Ovary (tissue), 9 donors: ENCODE measurements around the gene REG3A. TPM values are rescaled to one million over a fixed set of nuclear protein-coding genes. Genes with fewer than 3 reads are reported as not detected.

Experiments used
- DNase-seq, 5 donors: peaks; one replicate each; pipeline ENCODE4 v3.0.0-alpha.2; 2019 to 2020
- H3K27ac ChIP-seq, 2 donors: fragments of 200-600 bp; one replicate each; pipeline versions ENCODE4 v1.5.1 to v1.8.0; 2019 to 2022
- H3K27me3 ChIP-seq: fragments of 200-600 bp; one replicate; pipeline ENCODE4 v1.8.0; 2022
- H3K36me3 ChIP-seq: fragments of 200-600 bp; sonication (generic); one replicate; pipeline ENCODE4 v1.5.1; 2019
- H3K4me1 ChIP-seq: one replicate; pipeline ENCODE4 v1.8.1; 2013; ENCODE audit warnings: mild to moderate bottlenecking, moderate library complexity; ENCODE audit not compliant: insufficient read depth
- H3K4me3 ChIP-seq: fragments of 200-600 bp; sonication (generic); one replicate; pipeline ENCODE4 v1.5.1; 2017
- H3K9me3 ChIP-seq, 2 donors: fragments of 200-600 bp in 1 of 2; sonication (generic) in 1 of 2; one replicate each; pipeline versions ENCODE4 v1.5.1 to v1.8.1; 2013 to 2019; ENCODE audit warnings: mild to moderate bottlenecking in 1 of 2, moderate library complexity in 1 of 2
- CTCF ChIP-seq, 3 donors: fragments of 450-650 bp in 2 of 3; fragments of 200-600 bp in 1 of 3; IDR thresholded peaks; one replicate each; pipeline versions ENCODE4 v1.5.1 to v1.8.0; 2016 to 2022; ENCODE audit warnings: antibody characterized with exemption in 3 of 3, mild to moderate bottlenecking in 1 of 3
- EP300 ChIP-seq: sonication (generic); formaldehyde crosslinking; IDR thresholded peaks from one replicate; pipeline ENCODE4 v1.6.1; 2017; ENCODE audit warnings: antibody characterized with exemption
- POLR2A ChIP-seq: fragments of 450-650 bp; IDR thresholded peaks from one replicate; pipeline ENCODE4 v1.6.1; 2017; ENCODE audit warnings: antibody characterized with exemption, mild to moderate bottlenecking, moderate library complexity
- WGBS, 3 donors: extraction: QIAGEN DNeasy Blood & Tissue Kit in 1 of 3; methylation state at CpG; one replicate each; pipeline versions ENCODE4 v1.1.5 to v1.1.7; 2013 to 2017; 5-methylcytosine and 5-hydroxymethylcytosine counted together
- intact Hi-C, 4 donors: fragments of 100-400 bp; cut with DNase I; formaldehyde crosslinking; loops; one replicate each; pipeline versions ENCODE4 v1.11.0 to v1.15.1; 2022 to 2023
- polyA plus RNA-seq, 2 donors: library from polyadenylated mRNA; stranded (reverse); fragments of 200-250 nt in 1 of 2; fragments of 350-450 nt in 1 of 2; fragmentation: Illumina TruSeq in 1 of 2; extraction: RNeasy Lipid Tissue Mini Kit (QIAGEN cat#74804) in 1 of 2; gene quantifications; one replicate each; pipeline ENCODE4 v1.2.3, GENCODE V29; 2013 to 2014
- total RNA-seq, 7 donors: library from RNA; depleted of rRNA in 2 of 7; stranded (reverse); fragments of >200 nt in 2 of 7; fragmentation: NEBNext Ultra II Directional in 3 of 7; extraction: Animal tissue kit (Norgen Biotek cat#: 25700) in 3 of 7; gene quantifications; one replicate each; pipeline versions ENCODE4 v1.1.0 to v1.2.4, GENCODE V29; 2016 to 2023
- donor health status: DM: no; HTN: no; CAD: no; lungs with moderate emphysema.
- donor health status: DM: no; HTN: no; CAD: no.
- donor health status: Bipolar disorder and iron deficiency.
- donor health status: DM: yes; HTN: yes; CAD: no.
- donor health status: DM: no; HTN: no; CAD: no.
- donor health status: DM: yes; HTN: yes; CAD: no.

The REG3A gene
- total and polyA plus RNA-seq, 9 donors, result 0.41 TPM; not detected in 8

GRCh38 chr2:79116997-79117928 lies 42.3 kb downstream of the REG3A start:
- H3K4me3 ChIP-seq, result no peak overlapping the region
- no peak overlapping the region for H3K27ac ChIP-seq
- H3K4me1 ChIP-seq, result no peaks in the 10 kb centered on the region
- DNase-seq, result no peak
- intact Hi-C loops, result no loop called here
- TF ChIP-seq POLR2A (no peak), CTCF (IDR thresholded peaks at IDR 0.05) (no peak), EP300 (no peak)
- H3K9me3 ChIP-seq, result no peaks in the 10 kb centered on the region
- no peaks in the 10 kb centered on the region for H3K27me3 ChIP-seq
- no peaks in the 10 kb centered on the region for H3K36me3 ChIP-seq
- 18 to 27% (median 23%) methylated on average over 2 of the region's 2 CpGs for WGBS, 3 donors

- H3K27me3 ChIP-seq, result no peaks in the 10 kb centered on the region
- H3K9me3 ChIP-seq, result no peaks in the 10 kb centered on the region
- H3K4me3 ChIP-seq, result no peak overlapping the region
- H3K27ac ChIP-seq, result no peak overlapping the region
- intact Hi-C loops, result no loop called here
- no peaks in the 10 kb centered on the region for H3K36me3 ChIP-seq
- TF ChIP-seq EP300 (no peak), POLR2A (no peak), CTCF (IDR thresholded peaks at IDR 0.05) (no peak)
- DNase-seq, result no peak
- no peaks in the 10 kb centered on the region for H3K4me1 ChIP-seq
- WGBS, 3 donors, result 68 to 77% (median 71%) methylated on average over 3 of the region's 3 CpGs
Measured at GRCh38 chr2:79114797-79115494, 44.6 kb downstream of the REG3A start.

- Histone ChIP-seq H3K4me1 (no peaks in the 10 kb centered on the region), H3K9me3 (no peaks in the 10 kb centered on the region), H3K27me3 (no peaks in the 10 kb centered on the region), H3K4me3 (no peak overlapping the region), H3K27ac (no peak overlapping the region), H3K36me3 (no peaks in the 10 kb centered on the region)
- no peak for TF ChIP-seq EP300
- no peak for TF ChIP-seq POLR2A
- TF ChIP-seq CTCF (IDR thresholded peaks at IDR 0.05), result no peak
- 85 to 96% (median 94%) methylated on average over 3 of the region's 3 CpGs for WGBS, 3 donors
- intact Hi-C loops, result no loop called here
- DNase-seq, result no peak
Measured at GRCh38 chr2:79112269-79112668, 47.3 kb downstream of the REG3A start.

Other genes with a start within 250 kb of the REG3A start
- 1 to 10 TPM in 1 of 7 donors, under 1 TPM in 2, not detected in 4; 0.48 to 1.5 (median 0.77) TPM for gene REG3G, start 134.1 kb downstream of the REG3A start, total RNA-seq
- under 1 TPM; 0.08 to 0.30 TPM for gene REG3G, start 134.1 kb downstream of the REG3A start, polyA plus RNA-seq
- gene REG1B, start 71.8 kb downstream of the REG3A start, total RNA-seq, result 10 to 100 TPM in 1 of 7 donors, 1 to 10 TPM in 2, not detected in 4; 1.7 to 10.5 (median 8.1) TPM
- gene REG1B, start 71.8 kb downstream of the REG3A start, polyA plus RNA-seq, result not detected
- gene REG1A, start 39.3 kb downstream of the REG3A start, total RNA-seq, result 10 to 100 TPM in 2 of 7 donors, 1 to 10 TPM in 2, under 1 TPM in 1, not detected in 2; 0.52 to 33.6 (median 4.8) TPM
- gene REG1A, start 39.3 kb downstream of the REG3A start, polyA plus RNA-seq, result under 1 TPM in 1 of 2 donors, not detected in 1; 0.24 TPM